Tibial artery (tissue), 4 donors: ENCODE measurements around the gene MXD4.

ENCODE experiments used
- DNase-seq, 2 donors: peaks; one replicate each; pipeline ENCODE4 v3.0.0-alpha.2; 2019
- H3K27ac ChIP-seq, 2 donors: fragments of 200-600 bp; sonication (generic) in 1 of 2; 1 replicate in 1 of 2; 2 replicates in 1 of 2; pipeline ENCODE4 v1.5.1; 2018 to 2019; ENCODE audit warnings: mild to moderate bottlenecking in 1 of 2
- H3K27me3 ChIP-seq, 2 donors: fragments of 200-600 bp; sonication (generic) in 1 of 2; one replicate each; pipeline versions ENCODE4 v1.5.1 to v1.6.0; 2016 to 2019
- H3K36me3 ChIP-seq, 3 donors: fragments of 200-600 bp; sonication (generic) in 2 of 3; one replicate each; pipeline ENCODE4 v1.5.1; 2016 to 2019; ENCODE audit warnings: mild to moderate bottlenecking in 2 of 3
- H3K4me1 ChIP-seq, 4 donors: fragments of 200-600 bp; sonication (generic) in 2 of 4; 1 replicate in 3 of 4; 2 replicates in 1 of 4; pipeline ENCODE4 v1.5.1; 2016 to 2019
- H3K4me3 ChIP-seq, 2 donors: fragments of 200-600 bp; sonication (generic) in 1 of 2; 1 replicate in 1 of 2; 2 replicates in 1 of 2; pipeline ENCODE4 v1.5.1; 2018 to 2019; ENCODE audit warnings: mild to moderate bottlenecking in 2 of 2
- H3K9me3 ChIP-seq, 3 donors: fragments of 200-600 bp; sonication (generic) in 1 of 3; one replicate each; pipeline ENCODE4 v1.5.1; 2016 to 2019
- CTCF ChIP-seq, 2 experiments: fragments of 200-600 bp in 1 of 2; fragments of 450-650 bp in 1 of 2; IDR thresholded peaks; one replicate each; pipeline ENCODE4 v1.5.1; 2017 to 2019; ENCODE audit warnings: antibody characterized with exemption in 2 of 2, mild to moderate bottlenecking in 1 of 2, moderate library complexity in 1 of 2
- intact Hi-C: fragments of 100-400 bp; cut with DNase I; formaldehyde crosslinking; loops from one replicate; pipeline ENCODE4 v1.15.0; 2023; ENCODE audit warnings: low total_unique reads

The MXD4 gene

GRCh38 chr4:2296631-2297601 is 35.0 kb upstream of the MXD4 start:
- no peaks in the 10 kb centered on the region for H3K9me3 ChIP-seq
- peaks cover 0 to 6% (median 0%) of the 10 kb centered on the region in 3 donors for H3K36me3 ChIP-seq
- intact Hi-C loops: no loop called here
- H3K4me1 ChIP-seq: peaks cover 0 to 6% (median 0%) of the 10 kb centered on the region in 4 donors
- no peak overlapping the region for H3K4me3 ChIP-seq
- no peak overlapping the region for H3K27ac ChIP-seq
- no peak for TF ChIP-seq CTCF (IDR thresholded peaks at IDR 0.05)
- DNase-seq: peak in 1 of 2 donors; percentile 55
- H3K27me3 ChIP-seq: no peaks in the 10 kb centered on the region

GRCh38 chr4:2295900-2296442 is 34.1 kb upstream of the MXD4 start:
- H3K9me3 ChIP-seq: no peaks in the 10 kb centered on the region
- H3K36me3 ChIP-seq: peaks cover 0 to 6% (median 0%) of the 10 kb centered on the region in 3 donors
- no peaks in the 10 kb centered on the region for H3K27me3 ChIP-seq
- H3K27ac ChIP-seq: no peak overlapping the region
- TF ChIP-seq CTCF (IDR thresholded peaks at IDR 0.05): no peak
- H3K4me1 ChIP-seq: no peaks in the 10 kb centered on the region
- DNase-seq: peak in 1 of 2 donors; percentile 61
- no peak overlapping the region for H3K4me3 ChIP-seq
- intact Hi-C loops: no loop called here

- H3K36me3 ChIP-seq: peaks cover 0 to 6% (median 0%) of the 10 kb centered on the region in 3 donors
- H3K9me3 ChIP-seq: no peaks in the 10 kb centered on the region
- DNase-seq: no peak
- no peaks in the 10 kb centered on the region for H3K4me1 ChIP-seq
- no peak overlapping the region for H3K4me3 ChIP-seq
- no peak overlapping the region for H3K27ac ChIP-seq
- H3K27me3 ChIP-seq: no peaks in the 10 kb centered on the region
- intact Hi-C loops: no loop called here
- no peak for TF ChIP-seq CTCF (IDR thresholded peaks at IDR 0.05)
Measured at GRCh38 chr4:2295500-2295899, 33.6 kb upstream of the MXD4 start.

GRCh38 chr4:2292646-2293108 is 30.8 kb upstream of the MXD4 start:
- peaks cover 0 to 6% (median 0%) of the 10 kb centered on the region in 3 donors for H3K36me3 ChIP-seq
- no peaks in the 10 kb centered on the region for H3K27me3 ChIP-seq
- intact Hi-C loops: no loop called here
- H3K9me3 ChIP-seq: no peaks in the 10 kb centered on the region
- DNase-seq: peak in 1 of 2 donors; percentile 31
- TF ChIP-seq CTCF (IDR thresholded peaks at IDR 0.05): no peak
- H3K4me1 ChIP-seq: no peaks in the 10 kb centered on the region
- H3K27ac ChIP-seq: no peak overlapping the region
- no peak overlapping the region for H3K4me3 ChIP-seq

- intact Hi-C loops: no loop called here
- H3K27me3 ChIP-seq: no peaks in the 10 kb centered on the region
- no peak for TF ChIP-seq CTCF (IDR thresholded peaks at IDR 0.05)
- peak in 1 of 2 donors; percentile 61 for DNase-seq
- no peaks in the 10 kb centered on the region for H3K4me1 ChIP-seq
- no peak overlapping the region for H3K27ac ChIP-seq
- peaks cover 0 to under 1% (median 0%) of the 10 kb centered on the region in 3 donors for H3K36me3 ChIP-seq
- H3K4me3 ChIP-seq: no peak overlapping the region
- H3K9me3 ChIP-seq: no peaks in the 10 kb centered on the region
Measured at GRCh38 chr4:2291705-2292645, 30.1 kb upstream of the MXD4 start.
